ENCODE measurements around the gene SORCS2. TPM values are rescaled to one million over a fixed set of nuclear protein-coding genes. Genes with fewer than 3 reads are reported as not detected.
A peak's percentile ranks its signal among the peaks of the same experiment; 100 is the strongest.

Gene SORCS2
- total RNA-seq, 6 donors from 2014 or later: 2.2 to 28.3 (median 7.2) TPM

GRCh38 chr4:7767966-7768365 is 575.6 kb downstream of the SORCS2 start:
- H3K36me3 ChIP-seq: peaks cover 0 to 73% (median 32%) of the 10 kb centered on the region in 4 donors

GRCh38 chr4:7768736-7769135 is 576.4 kb downstream of the SORCS2 start:
- no peak for DNase-seq
- no peaks in the 10 kb centered on the region for H3K9me3 ChIP-seq
- TF ChIP-seq POLR2AphosphoS5 (IDR thresholded peaks at IDR 0.05): no peak
- H3K36me3 ChIP-seq: peaks cover 0 to 73% (median 27%) of the 10 kb centered on the region in 4 donors
- WGBS, 2 donors: 88 to 98% methylated on average over 9 to 16 of the region's 16 CpGs
- H3K4me3 ChIP-seq: no peak overlapping the region
- no peak overlapping the region for H3K27ac ChIP-seq
- no peaks in the 10 kb centered on the region for H3K4me1 ChIP-seq
- no peak for ATAC-seq (ENCODE audit: low FRiP score in 2 of 2)
- no peaks in the 10 kb centered on the region for H3K27me3 ChIP-seq

More at GRCh38 chr4:7767966-7768365, 575.6 kb downstream of the SORCS2 start:
- ATAC-seq (ENCODE audit: low FRiP score in 2 of 2): no peak
- DNase-seq: no peak
- H3K27ac ChIP-seq: no peak overlapping the region
- TF ChIP-seq POLR2A (IDR thresholded peaks at IDR 0.05) (no peak), POLR2AphosphoS5 (IDR thresholded peaks at IDR 0.05) (no peak), CTCF (IDR thresholded peaks at IDR 0.05) (no peak), EP300 (IDR thresholded peaks at IDR 0.05) (no peak)
- H3K27me3 ChIP-seq: no peaks in the 10 kb centered on the region
- H3K4me3 ChIP-seq: no peak overlapping the region
- H3K4me1 ChIP-seq: no peaks in the 10 kb centered on the region
- 87 to 91% methylated on average over 12 to 13 of the region's 13 CpGs for WGBS, 2 donors
- H3K9me3 ChIP-seq: no peaks in the 10 kb centered on the region

- Histone ChIP-seq H3K4me3 (no peak overlapping the region), H3K27ac (no peak overlapping the region), H3K27me3 (no peaks in the 10 kb centered on the region), H3K4me1 (no peaks in the 10 kb centered on the region), H3K36me3 (peaks cover 0 to 80% (median 34%) of the 10 kb centered on the region in 4 donors), H3K9me3 (no peaks in the 10 kb centered on the region)
- no peak for TF ChIP-seq POLR2AphosphoS5 (IDR thresholded peaks at IDR 0.05)
- 83 to 93% methylated on average over 20 of the region's 20 CpGs for WGBS, 2 donors
- DNase-seq (peak in 1 of 2 donors; percentile 58), ATAC-seq (ENCODE audit: low FRiP score in 2 of 2) (no peak)
These were observed 577.3 kb downstream of the SORCS2 start for GRCh38 chr4:7769396-7770223.

- DNase-seq: no peak
- WGBS, 2 donors: 85 to 90% methylated on average over 11 to 13 of the region's 13 CpGs
- ATAC-seq (ENCODE audit: low FRiP score in 2 of 2): no peak
- Histone ChIP-seq H3K4me3 (no peak overlapping the region), H3K4me1 (no peaks in the 10 kb centered on the region), H3K27me3 (no peaks in the 10 kb centered on the region), H3K27ac (no peak overlapping the region), H3K9me3 (no peaks in the 10 kb centered on the region), H3K36me3 (peaks cover 0 to 80% (median 34%) of the 10 kb centered on the region in 4 donors)
- TF ChIP-seq CTCF (IDR thresholded peaks at IDR 0.05): peak in 4 of 6 experiments; percentile 17 to 52 (median 32)
- no peak for TF ChIP-seq POLR2AphosphoS5 (IDR thresholded peaks at IDR 0.05)
These were observed 578.1 kb downstream of the SORCS2 start for GRCh38 chr4:7770224-7771050.

GRCh38 chr4:7771056-7771455 is 578.7 kb downstream of the SORCS2 start:
- Histone ChIP-seq H3K27me3 (no peaks in the 10 kb centered on the region), H3K4me3 (no peak overlapping the region), H3K9me3 (no peaks in the 10 kb centered on the region), H3K27ac (no peak overlapping the region), H3K36me3 (peaks cover 0 to 79% (median 34%) of the 10 kb centered on the region in 4 donors), H3K4me1 (no peaks in the 10 kb centered on the region)
- peak in 1 of 2 donors; percentile 50 for DNase-seq
- WGBS, 2 donors: 69 to 73% methylated on average over 6 of the region's 6 CpGs
- no peak for TF ChIP-seq POLR2A (IDR thresholded peaks at IDR 0.05)
- TF ChIP-seq EP300 (IDR thresholded peaks at IDR 0.05): no peak
- no peak for ATAC-seq (ENCODE audit: low FRiP score in 2 of 2)
